ENCODE results near the gene RHPN2.

Gene RHPN2

GRCh38 chr19:32936065-32936464 lies 128.6 kb downstream of the RHPN2 start:
- no peak for ATAC-seq
- no peak for TF ChIP-seq CSDC2 (CRISPR knock-in tag; IDR thresholded peaks at IDR 0.05)
- TF ChIP-seq ARNTL (CRISPR knock-in tag; IDR thresholded peaks at IDR 0.05; ENCODE audit: borderline replicate concordance, low read depth) = no peak

DNA sequence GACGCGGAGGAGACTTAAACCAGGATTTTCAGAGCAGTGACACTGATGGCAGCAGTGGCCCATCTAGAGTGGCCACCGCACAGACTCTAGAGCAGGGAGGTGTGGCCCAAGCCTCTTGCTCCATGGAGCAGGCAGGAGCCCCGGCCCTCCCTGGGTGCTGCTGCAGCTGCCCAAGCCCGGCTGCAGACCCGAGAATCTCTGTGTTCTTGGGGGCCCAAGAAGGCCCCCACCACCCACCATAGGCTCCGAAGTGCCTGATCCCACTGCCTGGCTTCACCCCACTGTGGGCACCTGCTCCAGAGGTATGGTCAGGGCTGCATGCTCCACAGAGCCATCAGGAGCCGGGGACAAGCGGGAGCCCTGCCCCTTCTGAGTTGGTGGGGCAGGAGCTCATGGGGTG lies 129.1 kb downstream of the RHPN2 start:
- no peak for ATAC-seq
- no peak for TF ChIP-seq ZC3H10 (CRISPR knock-in tag; IDR thresholded peaks at IDR 0.05)
- TF ChIP-seq ZNF70 (CRISPR knock-in tag; IDR thresholded peaks at IDR 0.05) = no peak
- TF ChIP-seq ARNTL (CRISPR knock-in tag; IDR thresholded peaks at IDR 0.05; ENCODE audit: borderline replicate concordance, low read depth) = no peak
- no peak for TF ChIP-seq TOX (CRISPR knock-in tag; IDR thresholded peaks at IDR 0.05; ENCODE audit: borderline replicate concordance)
- TF ChIP-seq PPARA (CRISPR knock-in tag; IDR thresholded peaks at IDR 0.05; ENCODE audit: borderline replicate concordance) = no peak
- no peak for TF ChIP-seq SNAI2 (CRISPR knock-in tag; IDR thresholded peaks at IDR 0.05)
- no peak for TF ChIP-seq ZNF565 (CRISPR knock-in tag; conservative IDR thresholded peaks at IDR 0.05; ENCODE audit: low read depth)

- TF ChIP-seq CSDC2 (CRISPR knock-in tag; IDR thresholded peaks at IDR 0.05) (no peak), ZFP3 (CRISPR knock-in tag; IDR thresholded peaks at IDR 0.05) (no peak), ESRRG (CRISPR knock-in tag; IDR thresholded peaks at IDR 0.05) (no peak), OSR1 (CRISPR knock-in tag; IDR thresholded peaks at IDR 0.05) (no peak), PPARA (CRISPR knock-in tag; IDR thresholded peaks at IDR 0.05; ENCODE audit: borderline replicate concordance) (no peak), ZNF8 (CRISPR knock-in tag; IDR thresholded peaks at IDR 0.05) (no peak), POU6F1 (CRISPR knock-in tag; IDR thresholded peaks at IDR 0.05; ENCODE audit: borderline replicate concordance, low read depth) (no peak), CREB5 (CRISPR knock-in tag; IDR thresholded peaks at IDR 0.05; ENCODE audit: low read depth) (no peak), ZFP30 (CRISPR knock-in tag; IDR thresholded peaks at IDR 0.05) (no peak), SNAI2 (CRISPR knock-in tag; IDR thresholded peaks at IDR 0.05) (no peak), TCF4 (CRISPR knock-in tag; IDR thresholded peaks at IDR 0.05; ENCODE audit: borderline replicate concordance) (no peak), ZNF70 (CRISPR knock-in tag; IDR thresholded peaks at IDR 0.05) (no peak), TOX (CRISPR knock-in tag; IDR thresholded peaks at IDR 0.05; ENCODE audit: borderline replicate concordance) (no peak), BACH2 (CRISPR knock-in tag; IDR thresholded peaks at IDR 0.05; ENCODE audit: borderline replicate concordance) (no peak)
- TF ChIP-seq, protein P1, sequence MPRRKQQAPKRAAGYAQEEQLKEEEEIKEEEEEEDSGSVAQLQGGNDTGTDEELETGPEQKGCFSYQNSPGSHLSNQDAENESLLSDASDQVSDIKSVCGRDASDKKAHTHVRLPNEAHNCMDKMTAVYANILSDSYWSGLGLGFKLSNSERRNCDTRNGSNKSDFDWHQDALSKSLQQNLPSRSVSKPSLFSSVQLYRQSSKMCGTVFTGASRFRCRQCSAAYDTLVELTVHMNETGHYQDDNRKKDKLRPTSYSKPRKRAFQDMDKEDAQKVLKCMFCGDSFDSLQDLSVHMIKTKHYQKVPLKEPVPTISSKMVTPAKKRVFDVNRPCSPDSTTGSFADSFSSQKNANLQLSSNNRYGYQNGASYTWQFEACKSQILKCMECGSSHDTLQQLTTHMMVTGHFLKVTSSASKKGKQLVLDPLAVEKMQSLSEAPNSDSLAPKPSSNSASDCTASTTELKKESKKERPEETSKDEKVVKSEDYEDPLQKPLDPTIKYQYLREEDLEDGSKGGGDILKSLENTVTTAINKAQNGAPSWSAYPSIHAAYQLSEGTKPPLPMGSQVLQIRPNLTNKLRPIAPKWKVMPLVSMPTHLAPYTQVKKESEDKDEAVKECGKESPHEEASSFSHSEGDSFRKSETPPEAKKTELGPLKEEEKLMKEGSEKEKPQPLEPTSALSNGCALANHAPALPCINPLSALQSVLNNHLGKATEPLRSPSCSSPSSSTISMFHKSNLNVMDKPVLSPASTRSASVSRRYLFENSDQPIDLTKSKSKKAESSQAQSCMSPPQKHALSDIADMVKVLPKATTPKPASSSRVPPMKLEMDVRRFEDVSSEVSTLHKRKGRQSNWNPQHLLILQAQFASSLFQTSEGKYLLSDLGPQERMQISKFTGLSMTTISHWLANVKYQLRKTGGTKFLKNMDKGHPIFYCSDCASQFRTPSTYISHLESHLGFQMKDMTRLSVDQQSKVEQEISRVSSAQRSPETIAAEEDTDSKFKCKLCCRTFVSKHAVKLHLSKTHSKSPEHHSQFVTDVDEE (CRISPR knock-in tag; IDR thresholded peaks at IDR 0.05) = no peak
- TF ChIP-seq, protein P2, sequence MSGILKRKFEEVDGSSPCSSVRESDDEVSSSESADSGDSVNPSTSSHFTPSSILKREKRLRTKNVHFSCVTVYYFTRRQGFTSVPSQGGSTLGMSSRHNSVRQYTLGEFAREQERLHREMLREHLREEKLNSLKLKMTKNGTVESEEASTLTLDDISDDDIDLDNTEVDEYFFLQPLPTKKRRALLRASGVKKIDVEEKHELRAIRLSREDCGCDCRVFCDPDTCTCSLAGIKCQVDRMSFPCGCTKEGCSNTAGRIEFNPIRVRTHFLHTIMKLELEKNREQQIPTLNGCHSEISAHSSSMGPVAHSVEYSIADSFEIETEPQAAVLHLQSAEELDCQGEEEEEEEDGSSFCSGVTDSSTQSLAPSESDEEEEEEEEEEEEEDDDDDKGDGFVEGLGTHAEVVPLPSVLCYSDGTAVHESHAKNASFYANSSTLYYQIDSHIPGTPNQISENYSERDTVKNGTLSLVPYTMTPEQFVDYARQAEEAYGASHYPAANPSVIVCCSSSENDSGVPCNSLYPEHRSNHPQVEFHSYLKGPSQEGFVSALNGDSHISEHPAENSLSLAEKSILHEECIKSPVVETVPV (CRISPR knock-in tag; IDR thresholded peaks at IDR 0.05) = no peak
- TF ChIP-seq, protein P3, sequence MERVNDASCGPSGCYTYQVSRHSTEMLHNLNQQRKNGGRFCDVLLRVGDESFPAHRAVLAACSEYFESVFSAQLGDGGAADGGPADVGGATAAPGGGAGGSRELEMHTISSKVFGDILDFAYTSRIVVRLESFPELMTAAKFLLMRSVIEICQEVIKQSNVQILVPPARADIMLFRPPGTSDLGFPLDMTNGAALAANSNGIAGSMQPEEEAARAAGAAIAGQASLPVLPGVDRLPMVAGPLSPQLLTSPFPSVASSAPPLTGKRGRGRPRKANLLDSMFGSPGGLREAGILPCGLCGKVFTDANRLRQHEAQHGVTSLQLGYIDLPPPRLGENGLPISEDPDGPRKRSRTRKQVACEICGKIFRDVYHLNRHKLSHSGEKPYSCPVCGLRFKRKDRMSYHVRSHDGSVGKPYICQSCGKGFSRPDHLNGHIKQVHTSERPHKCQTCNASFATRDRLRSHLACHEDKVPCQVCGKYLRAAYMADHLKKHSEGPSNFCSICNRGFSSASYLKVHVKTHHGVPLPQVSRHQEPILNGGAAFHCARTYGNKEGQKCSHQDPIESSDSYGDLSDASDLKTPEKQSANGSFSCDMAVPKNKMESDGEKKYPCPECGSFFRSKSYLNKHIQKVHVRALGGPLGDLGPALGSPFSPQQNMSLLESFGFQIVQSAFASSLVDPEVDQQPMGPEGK (CRISPR knock-in tag; IDR thresholded peaks at IDR 0.05; ENCODE audit: borderline replicate concordance) = no peak
- ATAC-seq = no peak
Measured at GRCh38 chr19:32933571-32933970, 131.1 kb downstream of the RHPN2 start.

GRCh38 chr19:32930567-32930966 lies 134.1 kb downstream of the RHPN2 start:
- ATAC-seq = no peak
- no peak for TF ChIP-seq ESRRG (CRISPR knock-in tag; IDR thresholded peaks at IDR 0.05)
- TF ChIP-seq, protein P3 (CRISPR knock-in tag; IDR thresholded peaks at IDR 0.05; ENCODE audit: borderline replicate concordance) = no peak
- no peak for TF ChIP-seq ZFP3 (CRISPR knock-in tag; IDR thresholded peaks at IDR 0.05)
- TF ChIP-seq ZNF70 (CRISPR knock-in tag; IDR thresholded peaks at IDR 0.05) = no peak
- no peak for TF ChIP-seq SNAI2 (CRISPR knock-in tag; IDR thresholded peaks at IDR 0.05)
- no peak for TF ChIP-seq BACH2 (CRISPR knock-in tag; IDR thresholded peaks at IDR 0.05; ENCODE audit: borderline replicate concordance)
- TF ChIP-seq ZC3H10 (CRISPR knock-in tag; IDR thresholded peaks at IDR 0.05) = no peak
- TF ChIP-seq, protein P2 (CRISPR knock-in tag; IDR thresholded peaks at IDR 0.05) = no peak
- TF ChIP-seq TOX (CRISPR knock-in tag; IDR thresholded peaks at IDR 0.05; ENCODE audit: borderline replicate concordance) = no peak
- TF ChIP-seq POU6F1 (CRISPR knock-in tag; IDR thresholded peaks at IDR 0.05; ENCODE audit: borderline replicate concordance, low read depth) = no peak
- no peak for TF ChIP-seq ARNTL (CRISPR knock-in tag; IDR thresholded peaks at IDR 0.05; ENCODE audit: borderline replicate concordance, low read depth)

Measured in SK-N-SH treated with all-trans-retinoic acid at 6 μM for 48 hours (cell line).